GM19023 (cell line): ENCODE results near the gene ATP10D.
"Not testable (repeated sequence)": the region's sequence is repeated elsewhere in the genome, so short reads cannot be mapped to it uniquely, and the experiment has no call there.

Source experiments
- ATAC-seq: cut with Tn5 transposase; IDR thresholded peaks from one replicate; pipeline ENCODE4 v1.9.1; 2021; ENCODE audit warnings: mild to moderate bottlenecking, moderate library complexity; ENCODE audit not compliant: unreplicated experiment

The ATP10D gene

DNA sequence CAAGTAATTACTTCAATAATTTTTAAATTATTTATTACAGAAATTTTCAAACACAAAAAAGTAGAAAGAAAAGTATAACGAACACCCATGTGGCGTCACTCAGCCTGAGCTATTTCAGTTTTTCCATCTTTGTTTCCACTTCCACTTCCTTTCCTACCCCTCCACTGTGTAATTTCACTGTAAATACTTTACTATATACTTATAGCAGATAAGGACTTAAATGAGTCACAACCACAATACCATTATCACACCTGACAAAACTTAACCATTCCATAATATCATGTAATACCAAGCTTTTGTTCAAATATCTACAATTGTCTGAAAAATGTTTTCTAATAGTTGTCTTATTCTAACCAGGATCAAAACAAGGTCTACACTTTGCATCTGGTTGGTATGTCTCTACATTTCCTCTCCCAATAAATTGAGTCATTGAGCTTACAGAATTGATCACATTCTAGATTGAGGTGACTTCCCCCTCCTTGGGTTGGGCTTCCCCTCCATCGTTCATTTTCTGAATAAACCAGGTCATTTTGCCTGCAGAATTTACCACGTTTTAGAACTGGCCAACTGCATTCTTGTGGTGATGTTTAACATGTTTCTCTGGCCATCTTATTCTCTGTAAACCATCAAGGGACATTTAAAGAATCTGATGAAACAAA is 48.7 kb downstream of the ATP10D start:
- ATAC-seq: no peak

DNA sequence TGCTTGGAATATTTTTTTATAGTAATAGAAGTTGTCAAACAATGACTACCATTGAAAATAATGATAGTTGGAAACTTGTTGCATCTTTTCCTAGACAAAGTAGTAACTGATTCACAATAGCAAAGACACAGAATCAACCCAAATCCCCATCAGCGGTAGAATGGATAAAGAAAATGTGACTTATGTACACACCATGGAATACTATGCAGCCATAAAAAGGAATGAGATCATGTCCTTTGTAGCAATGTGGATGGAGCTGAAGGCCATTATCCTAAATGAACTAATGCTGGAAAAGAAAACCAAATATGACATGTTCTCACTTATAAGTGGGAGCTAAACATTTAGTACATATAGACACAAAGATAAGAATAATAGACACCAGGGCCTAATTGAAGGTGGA is 49.7 kb downstream of the ATP10D start:
- ATAC-seq: no peak

DNA sequence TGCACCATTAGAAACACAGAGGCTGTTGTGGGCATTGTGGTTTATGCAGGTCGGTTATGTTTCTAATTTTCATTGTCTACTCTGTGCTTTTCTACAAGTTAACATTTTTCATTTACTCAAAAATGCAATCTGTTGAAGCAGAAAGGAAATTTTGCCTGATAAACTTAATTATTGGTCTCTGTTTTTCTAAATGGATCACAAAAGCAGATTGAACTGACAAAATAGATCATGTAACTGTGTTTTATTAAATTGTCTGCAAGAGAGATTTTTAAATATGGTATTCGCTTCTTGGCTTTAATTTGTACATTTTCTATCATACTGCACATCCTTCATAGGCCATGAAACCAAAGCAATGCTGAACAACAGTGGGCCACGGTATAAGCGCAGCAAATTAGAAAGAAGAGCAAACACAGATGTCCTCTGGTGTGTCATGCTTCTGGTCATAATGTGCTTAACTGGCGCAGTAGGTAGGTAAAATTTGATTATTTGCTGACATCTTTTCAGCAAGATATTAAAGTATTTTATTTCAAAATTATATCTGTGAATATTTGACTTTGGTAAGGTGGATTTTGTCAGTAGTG is 50.6 kb downstream of the ATP10D start:
- no peak for ATAC-seq

DNA sequence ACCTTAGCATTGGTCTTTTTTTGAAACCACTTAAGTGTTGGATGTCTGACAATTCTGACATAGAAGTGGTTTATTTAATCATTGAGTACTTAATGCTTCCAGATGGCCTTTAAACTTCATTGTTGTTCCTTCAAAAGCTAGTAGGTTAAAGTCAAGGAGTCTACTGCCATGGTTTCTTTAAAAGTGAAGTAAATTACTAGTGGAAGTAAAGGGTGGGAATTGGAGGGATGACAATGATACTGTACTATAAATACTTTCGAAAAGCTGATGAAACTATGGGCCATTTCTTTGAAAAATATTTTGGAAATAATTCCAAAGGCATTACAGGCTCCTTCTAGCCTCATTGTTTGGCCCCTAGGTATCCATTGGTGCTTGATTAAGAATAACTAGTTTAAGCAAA is 51.9 kb downstream of the ATP10D start:
- no peak for ATAC-seq

DNA sequence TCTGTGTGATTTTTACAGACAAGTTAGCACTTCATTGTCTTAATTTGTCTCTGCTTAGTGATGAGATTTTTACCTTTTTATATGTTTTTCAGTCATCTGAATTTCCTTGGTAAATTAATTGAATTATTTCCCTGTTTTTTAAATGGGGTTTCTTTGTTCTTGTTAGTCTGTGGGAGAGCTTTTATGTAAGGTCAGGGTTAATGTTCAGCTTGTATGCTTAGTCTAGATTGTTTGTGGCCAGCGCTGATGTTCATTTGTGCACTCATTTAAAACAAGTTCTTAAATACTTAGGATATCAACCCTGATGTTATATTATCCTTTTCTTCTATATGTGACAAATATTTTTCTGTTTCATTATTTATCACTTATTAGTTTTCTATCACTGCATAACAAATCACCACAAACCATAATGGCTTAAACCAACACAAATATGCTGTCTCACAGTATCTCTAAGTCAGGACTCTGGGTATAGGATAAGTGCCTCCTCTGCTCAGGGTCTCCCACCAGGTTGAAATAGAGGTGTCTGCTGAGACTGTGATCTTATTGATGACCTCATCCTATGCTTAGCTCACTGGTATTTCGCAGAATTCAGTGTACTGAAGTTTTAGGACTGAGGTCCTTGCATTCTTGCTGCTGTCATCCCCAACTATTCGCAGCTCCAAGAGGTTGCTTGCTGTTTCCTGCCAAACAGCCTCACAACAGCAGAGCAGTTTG is 53.2 kb downstream of the ATP10D start:
- no peak for ATAC-seq

DNA sequence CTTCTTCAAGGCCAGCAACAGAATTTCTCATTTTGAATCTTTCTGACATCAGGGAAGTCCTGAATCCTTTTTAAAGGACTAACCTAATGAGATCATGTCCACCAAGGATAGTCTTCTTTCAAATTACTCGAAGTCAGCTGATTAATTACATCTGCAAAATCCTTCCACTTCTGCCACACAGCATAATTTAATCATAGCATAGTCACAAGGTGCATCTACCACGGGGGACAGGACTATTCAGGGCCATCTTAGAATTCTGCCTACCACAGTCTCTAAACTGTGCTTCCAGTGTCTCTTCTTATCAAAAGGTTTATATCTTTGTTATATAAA is 53.7 kb downstream of the ATP10D start:
- ATAC-seq: no peak

DNA sequence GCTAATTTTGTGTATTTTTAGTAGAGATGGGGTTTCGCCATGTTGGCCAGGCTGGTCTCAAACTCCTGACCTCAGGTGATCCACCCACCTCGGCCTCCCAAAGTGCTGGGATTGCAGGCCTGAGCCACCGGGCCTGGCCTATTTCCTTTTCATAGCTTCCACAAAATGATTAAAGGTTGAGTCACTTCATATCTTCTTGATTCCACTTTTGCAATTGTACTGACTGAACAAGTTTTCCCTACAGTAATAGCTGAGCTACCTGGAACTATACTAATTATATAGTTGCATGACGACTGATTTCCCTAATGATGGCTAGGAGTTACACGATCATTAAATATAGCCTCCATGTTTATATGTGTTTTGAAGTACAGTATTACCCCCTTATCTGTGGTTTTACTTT is 57.6 kb downstream of the ATP10D start:
- not testable (repeated sequence) for ATAC-seq

DNA sequence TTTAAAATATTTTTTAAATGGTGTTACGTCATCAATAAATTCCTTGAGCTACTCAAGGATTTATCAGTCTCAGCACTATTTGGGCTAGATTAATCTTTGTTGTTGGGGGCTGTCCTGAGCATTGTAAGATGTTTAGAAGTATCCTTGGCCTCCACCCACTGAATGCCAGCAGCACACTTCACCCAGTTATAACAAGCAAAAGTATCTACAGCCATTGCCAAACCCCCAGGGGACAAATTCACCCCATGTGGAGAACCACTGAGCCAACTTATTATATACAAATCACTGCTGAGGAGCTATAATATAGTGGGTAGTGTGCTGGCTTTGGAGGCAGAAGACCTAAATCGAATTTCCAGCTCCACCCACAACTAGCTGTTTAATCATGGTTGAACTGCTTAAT is 58.3 kb downstream of the ATP10D start:
- no peak for ATAC-seq

DNA sequence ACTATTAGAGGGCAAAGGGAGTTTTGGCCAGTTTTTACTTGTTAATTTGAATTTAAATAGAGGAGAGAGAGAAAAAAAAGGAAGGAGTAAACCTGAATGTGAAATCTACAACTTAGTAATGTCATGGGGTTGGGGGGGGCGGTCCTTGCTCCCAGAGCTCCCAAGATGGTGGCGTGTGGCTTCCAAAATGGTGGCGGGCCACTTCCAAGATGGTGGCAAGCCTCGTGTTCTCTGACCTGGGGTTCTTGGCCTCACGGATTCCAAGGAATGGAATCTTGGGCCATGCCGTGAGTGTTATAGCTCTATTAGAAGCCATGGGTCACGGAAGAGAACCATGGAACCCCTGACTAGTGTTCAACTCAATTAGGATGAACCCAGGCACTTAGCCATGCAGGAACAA is 65.3 kb downstream of the ATP10D start:
- not testable (repeated sequence) for ATAC-seq

DNA sequence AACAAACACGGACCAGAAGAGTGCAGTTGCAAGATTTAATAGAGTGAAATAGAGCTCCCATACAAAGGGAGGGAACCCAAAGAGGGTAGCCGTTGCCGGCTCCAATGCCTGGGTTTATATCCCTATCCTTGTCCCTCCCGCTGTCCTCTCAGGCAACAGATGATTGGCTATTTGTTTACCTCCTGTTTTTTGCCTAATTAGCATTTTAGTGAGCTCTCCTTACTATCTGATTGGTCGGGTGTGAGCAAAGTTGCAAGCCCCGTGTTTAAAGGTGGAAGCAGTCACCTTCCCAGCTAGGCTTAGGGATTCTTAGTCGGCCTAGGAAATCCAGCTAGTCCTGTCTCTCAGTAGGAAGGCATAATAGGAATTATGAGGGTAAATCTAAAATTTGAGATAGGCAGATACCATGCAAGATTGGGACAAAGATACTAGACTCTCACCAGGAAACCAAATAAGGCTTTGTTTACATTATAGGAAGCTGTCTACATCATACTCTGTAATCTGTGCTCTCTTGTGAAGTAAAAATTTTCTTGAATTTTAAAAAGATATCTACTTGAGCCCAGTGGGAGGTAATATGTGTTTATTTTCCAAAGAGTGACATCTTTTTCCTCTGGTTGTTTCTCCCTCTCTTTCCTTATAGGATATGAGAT is 65.9 kb downstream of the ATP10D start:
- no peak for ATAC-seq

DNA sequence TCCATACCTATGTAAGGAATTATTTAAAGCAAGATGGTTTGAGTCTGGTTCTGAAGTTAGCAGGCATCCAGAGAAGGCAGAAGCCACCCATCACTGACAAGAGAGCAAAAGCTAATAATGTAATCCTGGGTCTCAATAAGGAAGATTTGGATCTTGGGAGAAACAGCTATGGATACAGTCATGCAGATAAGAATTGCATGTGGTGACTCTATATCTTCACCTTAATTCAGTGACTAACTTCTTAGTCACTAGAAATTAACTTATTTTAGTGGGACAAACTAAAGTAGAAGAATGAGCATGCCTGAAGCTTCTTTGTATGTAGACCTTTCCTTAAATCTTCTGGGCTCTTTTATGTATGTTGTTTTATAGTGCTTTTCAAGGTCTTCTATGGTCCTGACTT is 66.6 kb downstream of the ATP10D start:
- no peak for ATAC-seq

DNA sequence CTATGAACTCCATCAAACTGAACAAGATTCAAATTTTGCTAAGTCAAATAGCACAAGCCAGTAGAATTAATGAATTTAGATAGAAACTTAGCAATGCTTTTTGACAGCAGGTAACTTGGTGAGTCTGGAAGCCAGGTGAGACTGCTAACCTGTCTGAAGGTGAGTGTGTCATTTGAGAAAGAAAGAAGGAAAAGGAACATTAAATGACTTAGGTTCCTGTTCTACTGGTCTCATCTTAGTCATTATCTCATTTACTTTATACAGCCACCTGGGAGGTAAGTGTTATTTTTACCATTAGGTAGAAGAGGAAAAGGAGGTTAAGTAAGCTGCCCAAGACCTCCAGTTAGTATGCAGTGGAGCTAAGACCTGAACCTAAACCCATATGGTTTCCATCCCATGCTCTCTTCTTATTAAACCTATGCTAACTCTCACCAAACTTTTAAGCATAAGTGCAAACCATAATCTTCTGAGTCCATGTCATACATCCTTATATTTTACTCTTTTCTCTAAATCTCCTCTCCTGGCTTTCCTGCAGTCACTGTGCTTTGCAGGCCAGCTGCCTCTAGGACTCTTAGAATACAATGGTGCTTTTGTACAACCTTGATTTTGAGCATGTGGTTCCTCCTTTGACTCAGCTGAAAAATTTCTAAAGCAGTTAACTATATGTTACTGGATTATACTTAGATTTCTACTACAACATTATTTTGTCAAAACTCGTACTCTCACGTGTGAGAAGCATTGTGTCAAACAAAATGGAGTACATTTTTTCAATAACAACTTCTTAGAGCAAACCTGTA is 68.5 kb downstream of the ATP10D start:
- ATAC-seq: no peak

DNA sequence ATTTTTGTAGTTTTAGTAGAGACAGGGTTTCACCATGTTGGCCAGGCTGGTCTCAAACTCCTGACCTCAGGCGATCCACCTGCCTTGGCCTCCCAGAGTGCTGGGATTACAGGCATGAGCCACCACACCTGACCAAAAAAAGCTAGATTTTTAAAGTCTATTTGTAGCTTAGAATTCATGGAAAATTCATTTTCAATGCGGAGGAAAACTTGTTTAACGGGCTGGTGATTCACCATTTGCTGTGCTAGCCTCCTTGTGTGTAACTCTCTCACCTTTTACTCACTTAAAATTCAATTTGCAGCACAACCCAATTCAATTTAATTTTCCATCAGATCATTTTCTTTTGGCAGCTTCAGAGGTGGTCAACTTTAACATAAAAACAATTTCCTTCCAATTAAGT is 70.8 kb downstream of the ATP10D start:
- not testable (repeated sequence) for ATAC-seq

DNA sequence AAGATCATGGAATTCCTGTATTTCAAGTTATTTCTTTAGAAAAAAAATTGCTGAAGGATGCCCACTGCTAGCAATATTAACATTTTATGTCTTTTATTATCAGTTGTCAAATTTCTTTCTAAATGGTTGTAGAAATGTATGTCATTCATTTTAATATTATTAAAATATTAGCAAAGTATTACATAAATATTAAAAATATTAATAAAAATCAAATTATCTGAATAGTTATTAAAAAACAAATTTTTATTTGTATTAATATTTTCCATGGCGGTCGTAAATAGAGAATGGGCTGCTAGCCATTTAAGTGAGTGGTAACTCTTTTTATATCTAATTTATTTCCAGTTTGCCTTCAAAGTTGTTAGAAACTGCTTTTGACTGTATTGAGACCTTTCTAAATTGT is 72.2 kb downstream of the ATP10D start:
- ATAC-seq: no peak

DNA sequence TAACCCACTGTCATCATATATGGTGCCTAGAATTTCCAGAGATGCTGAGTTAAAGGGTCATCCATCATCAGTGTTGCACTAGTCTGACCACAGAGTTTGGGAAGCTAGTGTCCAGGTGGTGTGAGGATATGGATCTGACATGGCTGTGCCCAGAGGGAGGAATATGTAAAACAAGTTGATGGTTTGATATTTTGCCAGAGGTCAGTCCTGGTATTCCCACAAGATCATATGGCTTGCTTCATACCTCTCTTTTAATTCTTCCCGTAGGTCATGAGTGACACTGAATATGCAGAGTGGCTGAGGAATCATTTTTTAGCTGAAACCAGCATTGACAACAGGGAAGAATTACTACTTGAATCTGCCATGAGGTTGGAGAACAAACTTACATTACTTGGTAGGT is 75.6 kb downstream of the ATP10D start:
- ATAC-seq: no peak

DNA sequence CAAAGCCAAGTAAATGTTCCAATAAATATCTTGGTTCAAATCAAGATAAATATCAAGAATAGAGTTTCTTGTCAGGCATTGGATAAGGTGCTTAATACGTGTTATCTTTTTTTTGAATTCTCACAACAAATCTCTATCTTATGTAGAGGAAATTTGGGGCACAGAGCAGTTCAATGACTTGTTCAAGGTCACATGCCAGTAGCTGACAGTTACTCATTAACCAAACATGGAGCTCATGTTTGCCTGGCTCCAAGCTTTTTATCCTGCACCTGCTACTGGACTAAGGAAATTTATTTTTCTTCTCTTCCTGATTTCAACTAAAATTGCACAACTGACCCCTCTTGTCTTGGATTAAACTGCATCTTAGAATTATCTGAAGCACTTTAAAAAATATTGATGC is 76.3 kb downstream of the ATP10D start:
- ATAC-seq: no peak

DNA sequence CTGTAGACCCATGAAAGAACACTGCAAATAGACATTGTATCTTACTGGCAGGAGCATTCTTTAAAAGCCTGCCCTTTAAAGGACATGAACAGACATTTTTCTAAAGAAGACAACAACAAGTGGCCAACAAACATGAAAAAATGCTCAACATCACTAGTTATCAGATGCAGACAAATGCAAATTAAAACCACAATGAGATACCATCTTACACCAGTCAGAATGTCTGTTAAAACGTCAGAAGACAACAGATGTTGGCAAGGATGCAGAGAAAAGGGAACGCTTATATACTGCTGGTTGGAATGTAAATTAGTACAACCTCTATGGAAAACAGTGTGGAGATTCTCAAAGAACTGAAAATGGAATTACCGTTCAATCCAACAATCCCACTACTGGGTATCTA is 77.2 kb downstream of the ATP10D start:
- no peak for ATAC-seq

DNA sequence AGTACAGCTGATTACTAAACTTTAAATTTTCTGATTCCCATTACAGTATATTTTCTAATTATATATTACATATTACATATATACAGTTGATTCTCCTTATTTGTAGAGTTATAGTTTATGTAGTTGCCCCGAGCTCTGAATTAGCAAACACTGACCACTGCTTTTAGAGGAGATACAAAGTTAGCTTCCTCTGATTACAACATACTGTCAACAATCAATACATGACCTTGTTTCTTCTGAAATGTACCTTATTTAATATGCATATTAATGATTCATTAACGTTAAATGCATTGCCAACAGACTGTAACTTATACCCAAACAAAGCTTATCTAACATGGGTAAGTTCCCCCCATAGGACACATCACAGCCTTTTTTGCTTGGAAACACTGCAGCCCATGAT is 81.5 kb downstream of the ATP10D start:
- ATAC-seq: no peak

DNA sequence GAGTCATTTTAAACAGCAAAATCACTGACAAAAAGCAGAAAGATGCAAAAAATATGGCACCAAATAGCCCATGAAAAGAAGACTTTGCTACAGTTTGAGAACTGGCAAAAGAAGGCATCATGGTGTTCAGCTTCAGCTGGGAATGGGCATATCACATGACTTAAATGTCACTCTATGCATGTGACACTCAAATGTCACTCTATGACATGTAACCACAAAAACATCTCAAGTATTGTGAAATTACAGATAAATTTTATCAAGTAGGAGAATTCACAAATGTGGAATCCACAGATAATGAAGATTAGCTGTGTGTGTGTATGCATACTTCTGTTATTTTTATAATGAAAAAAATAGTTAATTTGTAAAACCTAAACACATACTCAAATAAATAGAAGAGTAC is 81.9 kb downstream of the ATP10D start:
- no peak for ATAC-seq

DNA sequence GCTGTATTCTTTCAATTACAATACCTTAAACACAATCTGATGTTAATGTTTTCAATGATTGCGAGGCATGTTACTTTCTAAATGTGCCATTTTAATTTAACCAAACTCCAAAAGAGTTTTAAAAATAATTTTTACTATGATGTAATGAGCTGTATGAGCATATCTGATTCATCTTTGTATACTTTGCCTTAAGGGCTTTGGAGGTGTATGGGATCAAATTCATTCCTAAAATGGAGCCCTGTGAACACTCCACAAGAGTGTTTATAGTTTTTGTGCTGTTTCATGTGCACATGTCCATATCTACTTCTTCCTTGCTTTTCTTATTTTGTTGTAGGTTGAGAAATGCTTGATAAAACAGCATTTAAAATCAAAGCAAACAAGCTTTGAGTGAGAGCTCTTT is 82.4 kb downstream of the ATP10D start:
- ATAC-seq: no peak

DNA sequence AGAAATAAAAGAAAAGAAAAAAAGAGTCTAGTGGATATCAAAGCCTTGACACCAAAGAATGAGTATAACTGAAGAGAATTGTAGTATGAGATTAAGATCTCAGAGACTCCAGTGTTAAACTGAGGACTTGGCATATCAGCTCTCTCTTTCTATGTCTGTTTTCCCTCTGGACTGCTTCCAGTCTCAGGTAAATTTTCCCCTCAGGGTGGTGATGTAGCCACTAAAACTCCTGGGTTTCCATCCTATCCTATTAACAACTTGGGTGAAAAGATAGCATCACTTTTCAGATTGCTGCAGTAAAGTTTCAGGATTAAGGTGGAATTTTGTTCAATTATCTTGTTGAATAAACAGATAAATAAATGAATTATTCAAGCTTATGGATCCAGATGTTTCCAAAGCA is 85.7 kb downstream of the ATP10D start:
- ATAC-seq: no peak
